OCI-LY7 (cell line): ENCODE results near the gene ARMC9. TPM values are rescaled to one million over a fixed set of nuclear protein-coding genes. Genes with fewer than 3 reads are reported as not detected.

Source experiments
- BruUV-seq: library from RNA; stranded (reverse); fragments of 400-500 nt; replicated peaks from 2 replicates; lab custom pipeline; 2021; lab: Mats Ljungman, UMichigan
- CTCF ChIA-PET: fragments of 300-600 bp; sonication (Branson Sonifier 250); formaldehyde crosslinking; loops from one replicate; lab custom pipeline; 2022; ENCODE audit warnings: antibody characterized with exemption; ENCODE audit not compliant: unreplicated experiment; lab: Charles Lee
- POLR2A ChIA-PET: fragments of 300-600 bp; sonication (Branson Sonifier 250); formaldehyde crosslinking; loops from one replicate; lab custom pipeline; 2022; ENCODE audit warnings: antibody characterized with exemption; lab: Charles Lee
- DNase-seq: peaks from one replicate; pipeline ENCODE4 v3.0.0-alpha.2; 2015; ENCODE audit warnings: low spot score
- H2AFZ ChIP-seq: fragments of 200-600 bp; sonication (generic), shearing (Covaris generic); 2 replicates; pipeline ENCODE4 v1.6.1; 2014; ENCODE audit warnings: mild to moderate bottlenecking, antibody characterized with exemption, low read length, moderate library complexity
- H3K27ac ChIP-seq: fragments of 200-600 bp; sonication (generic); 2 replicates; pipeline ENCODE4 v1.5.1; 2014; ENCODE audit warnings: mixed run types, low read depth, mild to moderate bottlenecking, moderate library complexity, low read length, inconsistent platforms; ENCODE audit not compliant: poor library complexity, severe bottlenecking
- H3K36me3 ChIP-seq: fragments of 200-600 bp; sonication (generic); 2 replicates; pipeline ENCODE4 v1.6.1; 2014; ENCODE audit warnings: mild to moderate bottlenecking, antibody characterized with exemption, low read length, moderate library complexity, mixed read lengths; ENCODE audit not compliant: insufficient read depth
- H3K4me1 ChIP-seq: fragments of 200-600 bp; sonication (generic); 2 replicates; pipeline ENCODE4 v1.5.1; 2014; ENCODE audit warnings: mild to moderate bottlenecking, low read length; ENCODE audit not compliant: insufficient read depth, poor library complexity, severe bottlenecking
- H3K4me2 ChIP-seq: fragments of 200-600 bp; sonication (generic); 2 replicates; pipeline ENCODE4 v1.6.1; 2014; ENCODE audit warnings: mild to moderate bottlenecking, low read length
- H3K4me3 ChIP-seq: fragments of 200-600 bp; sonication (generic); 2 replicates; pipeline ENCODE4 v1.5.1; 2014; ENCODE audit warnings: mild to moderate bottlenecking, low read depth, low read length; ENCODE audit not compliant: poor library complexity, severe bottlenecking
- H3K79me2 ChIP-seq: fragments of 200-600 bp; sonication (generic); 2 replicates; pipeline ENCODE4 v1.6.1; 2016; ENCODE audit warnings: low read depth, mild to moderate bottlenecking, low read length, moderate library complexity, mixed read lengths; ENCODE audit not compliant: insufficient read depth
- H3K9me2 ChIP-seq: fragments of 200-600 bp; sonication (generic); 2 replicates; pipeline ENCODE4 v1.6.1; 2016; ENCODE audit warnings: mild to moderate bottlenecking, low read length, mixed read lengths; ENCODE audit not compliant: insufficient read depth
- H3K9me3 ChIP-seq: fragments of 200-600 bp; sonication (generic); 2 replicates; pipeline ENCODE4 v1.6.1; 2014; ENCODE audit warnings: mild to moderate bottlenecking, mixed run types, low read length, mixed read lengths
- H4K20me1 ChIP-seq: fragments of 200-600 bp; sonication (generic); 2 replicates; pipeline ENCODE4 v1.6.1; 2014; ENCODE audit warnings: mild to moderate bottlenecking, antibody characterized with exemption, low read length, moderate library complexity, mixed read lengths; ENCODE audit not compliant: insufficient read depth
- EZH2phosphoT487 ChIP-seq: fragments of 200-600 bp; sonication (generic); IDR thresholded peaks from 2 replicates; pipeline ENCODE4 v1.6.1; 2018; ENCODE audit warnings: low read depth, borderline replicate concordance, mild to moderate bottlenecking, mixed run types, antibody characterized with exemption, low read length, moderate library complexity, mixed read lengths
- intact Hi-C: fragments of 100-400 bp; cut with micrococcal nuclease; formaldehyde crosslinking; loops from one replicate; pipeline ENCODE4 v1.10.0; 2022; ENCODE audit not compliant: unreplicated experiment
- total RNA-seq, 2 experiments: library from RNA; depleted of rRNA in 1 of 2; stranded (reverse); fragments of >200 nt in 1 of 2; shearing (Covaris generic) in 1 of 2; gene quantifications; 2 replicates each; pipeline ENCODE4 v1.2.3, GENCODE V29; 2014 to 2022
- TF ChIP-seq, protein P1 (sequence below): fragments of 200-600 bp; sonication (generic); conservative IDR thresholded peaks from 2 replicates; pipeline ENCODE4 v1.5.1; 2014; ENCODE audit warnings: mild to moderate bottlenecking, antibody characterized with exemption, low read length, moderate library complexity, mixed read lengths

ARMC9 gene
- total RNA-seq, 2 experiments from 2014 or later, result 6.6 to 12.2 TPM

DNA sequence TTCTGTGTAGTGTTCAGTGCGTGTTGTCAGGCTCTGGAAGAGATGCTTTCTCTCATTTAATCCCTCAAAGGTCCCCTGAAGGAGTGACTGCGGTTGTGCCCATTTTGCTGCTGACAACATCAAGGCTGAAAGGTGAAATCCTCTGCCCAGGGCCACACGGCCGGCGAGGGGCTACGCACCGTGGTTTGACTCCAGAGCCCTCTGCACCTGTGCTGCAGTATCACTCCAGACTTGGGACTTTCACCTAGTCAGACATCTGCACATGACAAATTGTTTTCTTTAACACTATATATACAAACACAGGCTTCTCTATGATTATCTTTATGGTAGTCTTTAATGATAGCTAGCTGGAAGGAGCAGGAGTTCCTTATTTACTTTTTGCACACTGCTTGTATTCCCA, 90.2 kb downstream of the ARMC9 start:
- Histone ChIP-seq H3K36me3 (no peaks in the 10 kb centered on the region), H3K4me2 (no peak overlapping the region), H3K79me2 (no peaks in the 10 kb centered on the region), H3K9me2 (no peaks in the 10 kb centered on the region), H2AFZ (no peak overlapping the region), H4K20me1 (no peaks in the 10 kb centered on the region), H3K27ac (no peak overlapping the region), H3K4me3 (no peak overlapping the region), H3K9me3 (no peaks in the 10 kb centered on the region), H3K4me1 (no peaks in the 10 kb centered on the region)
- no TSS peak for BruUV-seq
- TF ChIP-seq, protein P1, sequence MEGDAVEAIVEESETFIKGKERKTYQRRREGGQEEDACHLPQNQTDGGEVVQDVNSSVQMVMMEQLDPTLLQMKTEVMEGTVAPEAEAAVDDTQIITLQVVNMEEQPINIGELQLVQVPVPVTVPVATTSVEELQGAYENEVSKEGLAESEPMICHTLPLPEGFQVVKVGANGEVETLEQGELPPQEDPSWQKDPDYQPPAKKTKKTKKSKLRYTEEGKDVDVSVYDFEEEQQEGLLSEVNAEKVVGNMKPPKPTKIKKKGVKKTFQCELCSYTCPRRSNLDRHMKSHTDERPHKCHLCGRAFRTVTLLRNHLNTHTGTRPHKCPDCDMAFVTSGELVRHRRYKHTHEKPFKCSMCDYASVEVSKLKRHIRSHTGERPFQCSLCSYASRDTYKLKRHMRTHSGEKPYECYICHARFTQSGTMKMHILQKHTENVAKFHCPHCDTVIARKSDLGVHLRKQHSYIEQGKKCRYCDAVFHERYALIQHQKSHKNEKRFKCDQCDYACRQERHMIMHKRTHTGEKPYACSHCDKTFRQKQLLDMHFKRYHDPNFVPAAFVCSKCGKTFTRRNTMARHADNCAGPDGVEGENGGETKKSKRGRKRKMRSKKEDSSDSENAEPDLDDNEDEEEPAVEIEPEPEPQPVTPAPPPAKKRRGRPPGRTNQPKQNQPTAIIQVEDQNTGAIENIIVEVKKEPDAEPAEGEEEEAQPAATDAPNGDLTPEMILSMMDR, result no peak
- no peak for TF ChIP-seq EZH2phosphoT487
- ChIA-PET CTCF (no interaction called here), POLR2A (interaction anchor here (0.7 to 1.3 kb wide), 3 partner anchors 8 to 158 kb away, joined by 3 to 5 read pairs (median 3); no protein-coding TSS in a partner anchor)
- no peak for DNase-seq
- intact Hi-C loops, result no loop called here

DNA sequence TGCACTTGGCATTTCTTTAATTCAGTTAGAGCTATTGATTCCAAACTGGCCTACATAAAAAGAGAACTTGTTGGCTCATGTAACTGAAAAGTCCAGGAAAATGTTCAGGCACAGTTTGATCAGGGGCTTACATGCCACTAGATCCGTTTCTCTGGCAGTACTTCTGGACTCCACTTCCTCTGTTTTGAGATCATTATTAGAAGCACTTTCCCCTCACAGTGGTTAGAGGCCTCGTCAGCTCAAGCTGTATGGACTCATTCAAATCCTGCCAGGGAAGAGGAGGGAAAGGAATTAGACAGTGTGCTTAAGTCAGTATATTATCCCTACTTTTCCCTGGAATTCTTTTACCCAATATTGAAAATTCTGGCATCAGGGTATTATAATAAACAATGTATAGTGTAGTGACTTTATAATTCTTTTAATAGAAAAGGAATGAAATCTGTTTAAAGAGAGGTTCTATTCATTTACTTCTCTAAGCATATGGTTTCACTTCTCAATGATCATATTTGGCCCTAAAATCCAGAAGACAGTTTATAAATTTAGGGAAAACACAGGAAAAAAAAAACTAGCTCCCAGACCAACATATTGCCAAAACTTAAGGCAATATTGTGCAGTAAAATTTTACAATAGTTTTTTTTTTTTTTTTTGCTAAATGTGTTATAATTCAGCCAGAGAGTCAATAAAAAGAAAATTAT, 92.0 kb downstream of the ARMC9 start:
- no TSS peak for BruUV-seq
- DNase-seq, result no peak
- intact Hi-C loops, result no loop called here
- Histone ChIP-seq H3K79me2 (no peaks in the 10 kb centered on the region), H3K9me2 (no peaks in the 10 kb centered on the region), H3K4me1 (no peaks in the 10 kb centered on the region), H3K4me2 (no peak overlapping the region), H3K9me3 (no peaks in the 10 kb centered on the region), H4K20me1 (no peaks in the 10 kb centered on the region), H3K4me3 (no peak overlapping the region), H2AFZ (no peak overlapping the region), H3K36me3 (no peaks in the 10 kb centered on the region), H3K27ac (no peak overlapping the region)
- ChIA-PET CTCF (no interaction called here), POLR2A (interaction anchor here (1.5 to 2.0 kb wide), 2 partner anchors 15 to 61 kb away, joined by 5 to 7 read pairs; no protein-coding TSS in a partner anchor)
- TF ChIP-seq, protein P1, result no peak
- no peak for TF ChIP-seq EZH2phosphoT487

DNA sequence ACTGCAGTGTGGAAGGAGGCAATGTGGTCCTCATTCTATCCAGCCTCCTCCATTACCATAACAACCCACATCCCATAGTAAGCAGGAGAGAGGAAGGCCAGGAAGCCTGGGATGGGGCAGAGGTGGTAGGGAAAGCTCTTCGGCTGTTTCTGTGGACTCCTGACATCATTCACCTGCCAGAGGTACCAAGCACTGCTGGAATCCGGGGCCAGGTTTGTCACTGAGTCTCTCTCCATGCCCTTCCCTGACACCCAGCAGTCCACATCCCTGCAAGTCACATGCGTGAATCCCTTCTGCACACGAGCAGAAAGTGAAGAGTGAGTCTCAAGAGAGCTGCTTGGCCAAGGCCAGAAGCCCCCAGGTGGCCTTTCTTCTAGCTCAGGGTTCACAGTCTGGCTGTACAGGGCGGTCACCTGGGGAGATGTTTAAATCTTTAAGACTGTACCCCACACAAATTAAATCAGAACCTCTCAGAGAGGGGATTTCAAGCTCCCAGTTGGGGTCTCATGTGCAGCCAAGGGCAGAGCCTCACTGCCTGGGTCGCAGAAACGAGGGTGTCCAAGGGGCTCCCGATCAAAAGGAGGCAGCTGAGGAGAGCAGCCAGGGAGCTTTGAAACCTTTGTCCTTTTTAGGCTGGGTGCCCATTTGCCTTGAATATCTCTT, 94.2 kb downstream of the ARMC9 start:
- Histone ChIP-seq H3K9me3 (no peaks in the 10 kb centered on the region), H3K9me2 (no peaks in the 10 kb centered on the region), H2AFZ (no peak overlapping the region), H3K4me3 (no peak overlapping the region), H3K27ac (no peak overlapping the region), H3K79me2 (no peaks in the 10 kb centered on the region), H4K20me1 (no peaks in the 10 kb centered on the region), H3K4me2 (no peak overlapping the region), H3K36me3 (no peaks in the 10 kb centered on the region), H3K4me1 (peaks cover 11% of the 10 kb centered on the region)
- no TSS peak for BruUV-seq
- no peak for TF ChIP-seq EZH2phosphoT487
- TF ChIP-seq, protein P1, result no peak
- ChIA-PET CTCF (interaction anchor here (0.5 kb wide), 1 partner anchor 103 kb away, joined by 3 read pairs; the partner anchor contains the start of gene B3GNT7), POLR2A (no interaction called here)
- no peak for DNase-seq
- intact Hi-C loops, result no loop called here
